ENCODE results near the gene SLC22A23.

DNA sequence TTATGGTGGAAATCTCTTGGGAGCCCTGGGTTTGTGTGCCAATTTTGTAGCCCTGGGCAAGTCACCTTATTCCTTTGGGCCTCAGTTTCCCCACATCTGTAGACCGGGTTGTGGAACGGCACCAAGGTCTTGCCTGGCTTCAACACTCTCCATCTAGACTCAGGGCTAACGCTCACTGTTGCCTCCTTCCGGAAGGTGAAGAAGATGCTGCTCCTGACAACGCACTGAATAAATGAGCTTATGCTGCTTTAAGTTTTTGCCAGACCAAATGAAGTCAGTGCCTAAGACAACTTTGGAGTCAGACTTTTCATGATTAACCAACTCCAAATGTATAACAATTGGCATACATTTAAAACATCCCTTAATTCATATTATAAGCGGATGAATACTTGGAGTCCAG lies 145.0 kb downstream of the SLC22A23 start:
- TF ChIP-seq, protein P1, sequence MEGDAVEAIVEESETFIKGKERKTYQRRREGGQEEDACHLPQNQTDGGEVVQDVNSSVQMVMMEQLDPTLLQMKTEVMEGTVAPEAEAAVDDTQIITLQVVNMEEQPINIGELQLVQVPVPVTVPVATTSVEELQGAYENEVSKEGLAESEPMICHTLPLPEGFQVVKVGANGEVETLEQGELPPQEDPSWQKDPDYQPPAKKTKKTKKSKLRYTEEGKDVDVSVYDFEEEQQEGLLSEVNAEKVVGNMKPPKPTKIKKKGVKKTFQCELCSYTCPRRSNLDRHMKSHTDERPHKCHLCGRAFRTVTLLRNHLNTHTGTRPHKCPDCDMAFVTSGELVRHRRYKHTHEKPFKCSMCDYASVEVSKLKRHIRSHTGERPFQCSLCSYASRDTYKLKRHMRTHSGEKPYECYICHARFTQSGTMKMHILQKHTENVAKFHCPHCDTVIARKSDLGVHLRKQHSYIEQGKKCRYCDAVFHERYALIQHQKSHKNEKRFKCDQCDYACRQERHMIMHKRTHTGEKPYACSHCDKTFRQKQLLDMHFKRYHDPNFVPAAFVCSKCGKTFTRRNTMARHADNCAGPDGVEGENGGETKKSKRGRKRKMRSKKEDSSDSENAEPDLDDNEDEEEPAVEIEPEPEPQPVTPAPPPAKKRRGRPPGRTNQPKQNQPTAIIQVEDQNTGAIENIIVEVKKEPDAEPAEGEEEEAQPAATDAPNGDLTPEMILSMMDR (IDR thresholded peaks at IDR 0.05; ENCODE audit: low read length): no peak
- TF ChIP-seq EZH2 (optimal IDR thresholded peaks at IDR 0.05; ENCODE audit: low read depth, low read length): no peak
- no peak for TF ChIP-seq EZH2phosphoT487 (IDR thresholded peaks at IDR 0.05; ENCODE audit: low read length)

All from MM.1S (cell line).